ENCODE data around the gene NEUROD6.

Gene NEUROD6

DNA sequence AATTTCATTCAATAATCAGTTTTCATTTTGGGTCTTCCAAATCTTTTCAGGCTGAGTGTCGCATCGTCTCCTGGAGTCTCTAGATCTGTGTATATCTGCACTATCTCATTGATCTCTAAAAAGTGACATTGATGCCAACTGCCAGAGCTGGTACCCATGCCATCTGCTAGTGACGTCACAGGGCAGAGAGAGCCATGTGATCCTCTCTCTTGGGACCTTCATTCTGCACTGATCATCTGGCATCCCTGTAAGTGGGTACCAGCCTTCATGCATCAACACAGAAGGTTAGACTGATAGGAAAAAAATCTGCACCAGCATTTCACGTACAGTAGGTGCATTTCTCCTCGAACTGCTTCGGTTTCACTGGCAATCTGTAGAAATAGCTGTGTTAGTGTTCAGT lies at the start of gene NEUROD6:
NEUROD6 (minus strand) TSS at position 124 of the 400 bp plus-strand sequence. CDS start 1,458 bp downstream, outside the sequence.
- no peak for DNase-seq

DNA sequence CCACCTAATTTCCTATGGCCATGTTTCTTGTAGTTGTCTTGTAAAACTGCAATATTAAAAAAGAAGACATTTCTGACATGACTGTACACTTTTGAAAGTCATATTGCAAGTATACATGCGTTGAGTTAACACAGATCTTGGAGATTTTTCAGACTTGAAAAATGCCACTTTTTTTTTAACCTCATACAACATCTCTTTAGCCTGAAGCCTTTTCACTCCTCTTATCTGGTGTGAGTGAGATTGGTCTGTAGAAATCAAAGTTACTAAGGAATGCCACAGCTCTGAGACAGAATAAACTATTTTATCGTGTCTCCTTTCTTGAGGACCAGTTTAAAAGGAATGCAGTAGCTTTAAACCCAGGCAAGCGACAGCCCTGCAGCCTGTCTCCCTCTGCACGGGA lies 43.9 kb upstream of the NEUROD6 start:
- no peak for DNase-seq

DNA sequence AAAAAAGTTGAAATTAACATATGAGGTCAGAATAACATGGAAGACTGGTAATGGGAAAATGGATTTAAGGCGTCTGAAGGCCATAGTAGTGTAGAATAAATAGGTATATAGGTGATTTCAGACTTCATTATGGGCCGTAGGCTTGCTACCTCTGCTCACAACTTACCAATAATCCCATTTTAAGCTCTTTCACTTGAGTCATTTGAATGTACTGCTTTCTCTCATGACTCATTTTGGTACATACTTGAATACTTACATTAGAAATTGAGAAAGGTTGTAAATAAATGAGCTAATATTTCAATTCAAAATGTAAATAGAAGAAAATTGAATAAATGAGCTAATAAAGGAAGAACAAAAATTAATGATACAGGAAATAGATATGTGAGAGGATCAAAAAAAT lies 42.2 kb upstream of the NEUROD6 start:
- no peak for DNase-seq

DNA sequence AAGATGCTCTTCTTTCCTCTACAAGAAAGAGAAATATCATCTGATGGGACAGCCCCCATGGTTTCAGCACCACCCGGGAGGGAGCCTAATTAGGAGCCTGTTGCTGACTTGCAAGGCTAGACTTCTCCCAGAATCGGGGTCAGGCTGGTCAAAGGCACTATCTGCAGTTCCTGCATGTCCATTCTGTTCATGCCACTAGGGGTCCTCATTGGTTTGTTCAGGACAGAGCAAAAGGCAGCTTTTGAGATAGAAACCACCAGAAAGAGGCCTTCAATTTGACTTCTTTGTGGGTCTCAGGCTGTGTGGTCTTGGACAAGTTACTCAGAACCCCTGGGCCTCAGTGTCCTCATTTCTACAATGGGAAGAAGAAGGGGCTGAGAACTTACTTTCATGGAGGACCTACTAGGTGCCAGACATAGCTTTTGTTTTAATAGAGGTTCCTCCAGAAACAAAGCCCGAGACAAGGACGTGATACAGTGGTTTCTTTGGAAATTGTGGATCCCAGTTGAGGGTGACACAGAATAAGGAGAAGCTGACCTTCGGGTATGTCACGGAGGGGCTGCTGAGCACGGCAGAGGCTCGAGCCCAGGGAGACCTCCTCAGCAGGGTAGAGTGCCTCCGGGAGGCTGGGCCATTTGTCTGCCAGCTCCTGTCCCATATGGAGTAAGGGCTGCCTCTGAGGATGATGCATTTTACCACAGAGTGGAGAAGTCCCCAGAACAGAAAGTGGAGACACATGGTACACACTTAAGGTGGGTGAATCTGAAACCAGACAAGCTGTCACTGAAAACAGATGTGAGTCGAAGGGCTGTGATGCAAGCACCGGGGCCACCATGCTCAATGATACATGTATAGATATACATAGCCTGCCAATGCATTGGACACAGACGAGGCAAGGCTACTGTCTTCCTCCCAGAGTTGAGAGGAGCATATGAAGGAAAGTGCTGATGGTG lies 33.1 kb upstream of the NEUROD6 start:
- no peak for DNase-seq

DNA sequence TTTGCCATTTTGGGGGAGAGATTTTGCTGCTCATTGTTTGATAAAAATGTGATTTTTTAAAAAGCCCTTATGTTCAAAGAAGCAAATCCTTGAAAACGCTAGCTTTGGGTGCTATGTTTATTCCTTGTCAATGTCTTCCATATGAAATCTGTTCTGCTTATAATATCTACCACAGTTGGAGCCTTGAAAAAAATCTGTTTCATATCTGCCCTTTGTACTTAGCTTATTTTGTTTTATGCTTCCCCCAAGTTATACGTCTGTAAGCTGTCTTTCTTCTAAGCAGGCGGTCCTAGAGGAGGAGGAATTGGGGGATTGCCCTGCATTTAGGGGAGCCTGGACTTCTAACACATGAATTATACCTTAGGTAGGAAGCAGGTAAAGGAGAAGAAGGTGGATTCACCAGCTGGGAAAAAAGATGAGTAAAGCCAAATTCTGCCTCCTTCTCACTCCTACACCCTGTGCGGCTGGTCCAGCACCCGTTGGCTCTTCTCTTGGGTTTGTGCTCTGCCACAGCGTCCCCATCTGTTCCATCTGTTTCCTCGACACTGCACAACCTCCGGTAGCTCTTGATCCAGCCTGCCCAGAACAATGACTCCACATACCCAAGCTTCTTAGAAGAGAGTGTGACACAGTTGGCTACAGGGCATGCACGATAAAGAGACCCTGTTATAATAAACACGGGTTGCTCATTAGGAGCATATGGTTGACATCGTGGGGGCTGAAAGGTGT lies 31.9 kb upstream of the NEUROD6 start:
- no peak for DNase-seq

DNA sequence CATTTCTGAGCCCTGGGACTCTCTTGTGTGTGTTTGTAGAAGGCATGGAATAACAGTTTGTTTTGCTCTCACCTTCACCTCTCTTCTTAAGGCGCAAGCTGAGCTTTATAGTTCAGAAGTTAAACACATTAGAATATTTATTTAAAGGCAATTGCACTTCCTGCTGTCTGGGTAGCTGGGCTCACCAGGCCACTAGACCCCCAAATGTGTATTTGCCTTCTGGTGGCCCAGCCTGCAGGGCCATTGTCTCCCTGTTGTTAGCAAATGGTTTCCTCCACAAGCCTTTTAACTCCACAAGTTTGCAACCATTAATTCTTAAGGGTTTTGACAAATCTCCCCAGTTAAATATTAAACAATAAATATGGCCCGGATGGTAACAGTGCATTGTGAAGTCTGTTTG lies 31.1 kb upstream of the NEUROD6 start:
- DNase-seq: no peak

DNA sequence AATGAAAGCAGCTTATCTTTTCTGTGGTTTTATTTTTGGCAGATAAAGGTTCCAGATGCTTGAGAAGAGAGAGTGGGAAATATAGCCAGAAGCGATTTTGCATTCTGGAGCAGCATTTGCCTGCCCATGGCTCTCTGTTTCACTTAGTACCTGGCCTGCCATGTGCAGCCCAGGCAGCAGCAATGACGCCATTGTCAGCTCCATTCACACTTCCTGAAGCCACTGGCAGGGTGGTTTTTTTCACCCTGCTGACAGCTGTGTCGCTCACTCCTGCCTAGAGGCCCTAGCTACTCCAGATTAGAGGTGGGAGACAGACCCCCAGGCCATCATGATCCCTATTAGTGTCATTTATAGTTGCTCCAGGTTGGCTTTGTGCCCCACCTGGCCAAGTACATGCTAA lies 30.1 kb upstream of the NEUROD6 start:
- DNase-seq: no peak

DNA sequence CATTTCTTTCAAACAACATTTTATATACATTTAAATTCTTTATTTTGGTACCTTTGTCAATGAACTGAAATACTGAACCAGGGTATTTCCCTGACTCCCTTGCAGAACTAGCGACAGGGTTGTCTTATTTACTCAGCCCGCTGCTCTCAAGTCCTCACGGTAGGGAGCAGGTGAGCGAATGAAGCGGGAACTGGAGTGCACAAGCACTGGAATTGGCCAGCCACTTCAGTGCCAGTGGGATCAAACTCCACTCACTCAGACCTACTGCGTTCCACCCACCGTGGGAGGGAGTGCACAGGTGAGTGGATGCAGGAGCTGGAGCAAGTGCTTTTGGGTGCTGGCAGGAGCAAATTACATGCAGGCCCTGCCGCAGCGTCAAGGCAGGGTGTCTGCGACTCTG lies 28.1 kb upstream of the NEUROD6 start:
- DNase-seq: no peak

DNA sequence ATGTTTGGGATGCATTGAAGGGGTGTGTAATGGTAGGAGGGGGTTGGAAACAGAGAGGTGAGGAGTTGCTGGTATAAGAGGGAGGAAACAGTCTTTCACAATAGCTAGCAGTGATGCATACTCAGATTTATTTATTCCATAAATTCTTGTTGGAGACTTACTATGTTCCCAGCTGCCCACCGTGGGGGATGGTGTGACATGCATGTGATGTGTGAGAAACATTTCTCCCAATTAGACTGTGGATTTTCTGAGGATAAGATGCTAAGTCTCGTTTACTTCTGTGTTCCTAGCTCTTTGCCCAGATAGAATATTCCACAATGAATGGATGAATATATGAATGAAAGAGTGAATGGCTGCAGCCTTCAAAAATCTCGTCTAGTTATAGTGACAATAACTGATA lies 23.0 kb upstream of the NEUROD6 start:
- DNase-seq: no peak

DNA sequence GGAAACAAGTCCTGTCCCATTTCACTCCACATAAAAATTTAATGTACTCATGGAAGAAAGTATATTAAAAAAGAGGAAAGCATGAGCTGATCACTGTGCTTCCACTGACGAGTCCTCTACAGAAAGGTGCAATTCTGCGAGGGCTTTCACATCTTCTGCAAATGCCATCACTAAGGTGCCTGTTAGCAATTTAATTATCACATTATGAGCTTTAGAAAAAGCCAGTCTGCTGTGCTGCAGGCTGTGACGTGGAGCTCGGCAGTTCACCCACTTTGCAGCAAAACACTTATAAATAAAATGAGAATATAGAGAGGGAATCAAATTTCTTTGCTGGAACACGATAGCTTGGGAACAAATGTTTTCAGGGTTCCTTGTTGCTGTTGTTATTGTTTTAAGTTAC lies 22.5 kb upstream of the NEUROD6 start:
- no peak for DNase-seq

DNA sequence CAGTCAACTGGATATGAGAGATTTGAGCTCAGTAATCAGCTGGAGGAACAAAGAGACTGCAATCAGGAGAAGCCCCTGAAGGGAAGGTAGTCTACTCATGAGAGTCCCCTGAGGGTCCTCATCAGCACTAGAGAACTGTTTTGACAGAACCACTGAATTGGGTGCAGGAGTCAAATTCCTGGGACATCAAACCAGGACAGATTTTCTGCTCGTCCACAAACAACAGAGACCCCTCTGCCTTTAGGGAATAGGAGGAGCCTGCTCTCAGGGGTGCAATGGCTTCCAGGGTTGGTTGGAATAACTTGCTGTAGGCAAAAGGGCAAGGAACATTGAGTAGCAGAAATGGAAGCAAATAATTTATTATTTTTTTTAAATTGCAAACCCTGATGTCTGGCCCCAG lies 21.9 kb upstream of the NEUROD6 start:
- DNase-seq: no peak

DNA sequence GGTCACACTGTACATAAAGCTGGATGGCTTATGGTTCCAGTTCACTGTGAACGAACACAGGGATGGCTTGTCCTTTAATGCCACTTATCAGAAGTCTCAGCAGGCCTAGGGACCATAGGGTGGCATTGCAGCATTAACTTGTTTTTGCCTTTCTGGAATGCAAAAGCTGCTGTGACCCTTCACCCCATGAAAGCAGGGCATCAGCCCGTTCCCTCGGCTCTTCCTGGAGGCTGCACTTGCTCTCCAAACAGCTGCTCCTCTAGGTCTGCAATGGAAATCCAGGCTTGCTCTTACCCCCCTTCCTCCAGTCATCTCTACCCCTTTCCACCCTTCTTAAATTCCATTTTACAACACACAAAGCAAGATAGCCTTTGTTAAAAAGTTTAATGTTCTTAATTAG lies 17.9 kb upstream of the NEUROD6 start:
- DNase-seq: no peak

DNA sequence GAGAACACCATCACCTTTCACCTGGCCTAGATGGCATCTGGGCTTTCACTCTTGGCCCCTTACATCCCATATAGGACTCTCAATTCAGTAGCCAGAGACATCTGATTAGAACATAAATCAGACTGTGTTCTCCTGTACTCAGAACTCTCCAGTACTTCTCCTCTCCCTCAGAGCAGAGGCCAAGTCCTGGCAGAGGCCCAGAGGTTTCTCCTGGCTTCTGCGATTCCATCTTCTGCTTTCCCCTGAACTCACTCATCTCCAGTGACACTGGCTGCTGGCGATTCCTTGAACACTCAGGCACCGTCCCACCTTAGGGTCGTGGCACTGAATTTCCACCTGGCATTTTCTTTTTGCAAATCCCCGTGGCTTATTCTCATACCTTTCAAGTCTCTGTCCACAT lies 4.9 kb upstream of the NEUROD6 start:
- DNase-seq: no peak

DNA sequence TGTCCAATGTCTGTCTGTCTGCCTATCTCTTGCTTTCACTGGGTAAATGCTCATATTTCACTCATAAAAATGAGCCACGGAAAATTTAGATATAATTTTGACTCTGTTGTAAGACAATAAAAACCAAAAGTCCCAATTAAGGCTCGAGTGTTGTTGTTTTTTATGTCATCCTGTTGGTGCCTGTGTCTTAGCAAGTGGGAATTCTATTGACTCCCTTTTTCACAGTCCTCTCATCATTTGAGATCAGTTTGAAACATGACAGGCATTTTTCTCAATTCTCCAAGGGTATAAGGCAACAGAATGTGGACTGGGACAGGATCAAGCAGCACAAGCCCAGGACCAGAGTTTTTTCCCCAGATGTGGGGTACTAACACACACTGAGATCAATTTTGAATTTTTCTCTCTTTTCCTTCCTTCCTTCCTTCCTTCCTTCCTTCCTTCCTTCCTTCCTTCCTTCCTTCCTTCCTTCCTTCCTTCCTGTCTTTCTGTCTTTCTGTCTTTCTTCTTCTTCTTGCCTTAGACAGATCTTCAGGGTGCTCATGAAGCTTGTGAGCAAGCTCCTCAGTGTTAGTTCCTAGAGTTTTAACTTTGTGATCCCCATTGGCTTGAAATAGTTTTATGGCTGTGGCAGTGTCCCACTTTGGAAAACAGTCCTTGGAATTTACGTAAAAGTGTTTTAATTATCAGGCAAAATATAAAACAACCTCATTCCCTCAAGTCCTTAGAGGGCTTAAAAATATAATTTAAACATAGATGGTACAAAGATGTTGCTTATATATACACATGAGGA lies 3.2 kb upstream of the NEUROD6 start:
- no peak for DNase-seq

DNA sequence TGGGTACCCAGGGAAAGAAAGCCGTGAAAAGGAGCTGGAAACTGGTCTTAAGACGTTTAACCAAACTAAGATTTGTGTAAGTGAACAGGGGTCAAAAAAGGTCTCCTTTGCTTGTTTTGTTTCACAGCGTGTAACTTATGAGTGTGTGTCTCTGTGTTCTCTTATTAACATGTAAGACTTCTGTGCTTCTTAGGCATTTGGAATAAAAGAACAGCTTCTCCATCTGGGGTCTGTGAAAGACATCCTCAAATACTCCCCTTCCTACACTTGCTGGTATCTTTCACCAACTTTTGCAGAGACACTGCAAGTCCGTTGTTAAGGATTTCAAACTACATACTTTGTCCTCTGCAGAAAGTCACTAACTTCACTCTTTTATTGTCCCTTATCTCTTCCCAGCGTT lies 615 bp upstream of the NEUROD6 start:
- DNase-seq: no peak

DNA sequence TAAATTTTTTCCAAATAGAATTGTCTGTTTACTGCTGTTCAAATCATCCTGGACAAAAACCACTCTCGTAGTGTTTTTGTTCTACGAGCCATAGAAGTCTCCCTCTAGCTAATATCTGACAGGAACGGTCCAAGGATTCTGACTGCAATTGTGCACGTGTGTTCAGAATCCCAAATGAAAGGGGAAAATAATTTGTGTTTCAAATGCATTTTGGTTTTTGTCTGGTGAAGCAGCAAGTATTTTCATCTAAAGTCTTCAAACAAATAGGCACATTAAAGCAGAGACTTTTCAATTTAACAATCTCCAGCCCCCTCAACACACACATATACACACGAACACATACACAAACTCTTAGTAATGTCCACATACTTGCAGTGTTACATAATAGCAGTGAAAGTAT lies 475 bp downstream of the NEUROD6 start:
- DNase-seq: no peak

DNA sequence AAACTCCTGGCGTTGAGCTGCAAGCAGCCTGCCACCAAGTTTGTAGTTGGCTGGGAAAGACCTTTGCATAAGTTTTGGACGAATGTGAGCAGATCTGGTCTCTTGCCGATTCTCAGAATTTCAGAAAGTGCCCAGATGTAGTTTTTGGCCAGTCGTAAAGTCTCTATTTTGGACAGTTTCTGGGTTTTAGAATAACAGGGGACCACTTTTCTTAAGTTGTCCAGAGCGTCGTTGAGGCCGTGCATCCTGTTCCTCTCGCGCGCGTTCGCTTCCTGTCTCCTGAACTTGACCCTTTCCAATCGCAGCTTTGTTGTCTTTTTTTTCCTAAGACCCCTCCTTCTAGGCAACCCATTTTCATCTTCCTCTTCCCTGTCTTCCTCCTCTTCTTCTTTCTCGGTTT lies 1.8 kb downstream of the NEUROD6 start:
- no peak for DNase-seq

DNA sequence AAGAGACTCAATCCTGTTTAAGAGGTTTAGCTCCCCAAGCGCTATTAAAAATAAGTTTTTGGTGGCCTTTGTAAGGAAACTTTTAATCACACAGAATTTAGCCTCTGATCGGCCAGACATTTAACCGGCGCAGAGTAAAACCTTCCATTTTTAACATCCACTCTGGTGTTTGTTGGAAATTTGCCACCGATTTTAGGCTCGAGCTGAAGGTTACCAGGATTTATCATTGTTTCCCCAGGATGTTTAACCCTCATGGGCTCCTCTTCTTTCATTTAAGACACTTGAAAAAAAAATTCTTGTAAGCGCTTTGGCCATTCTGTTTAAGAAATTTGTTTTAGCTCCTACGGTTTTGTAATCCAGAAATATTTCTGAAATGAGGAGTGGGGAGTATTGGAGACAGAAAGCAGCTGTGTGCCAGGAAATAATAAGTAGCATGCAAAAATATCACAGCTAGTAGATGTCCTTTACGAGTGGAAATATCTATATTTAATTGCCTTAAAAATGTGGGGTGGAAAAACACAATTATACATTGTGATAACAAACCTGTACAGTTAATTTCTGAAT lies 3.4 kb downstream of the NEUROD6 start:
- no peak for DNase-seq

DNA sequence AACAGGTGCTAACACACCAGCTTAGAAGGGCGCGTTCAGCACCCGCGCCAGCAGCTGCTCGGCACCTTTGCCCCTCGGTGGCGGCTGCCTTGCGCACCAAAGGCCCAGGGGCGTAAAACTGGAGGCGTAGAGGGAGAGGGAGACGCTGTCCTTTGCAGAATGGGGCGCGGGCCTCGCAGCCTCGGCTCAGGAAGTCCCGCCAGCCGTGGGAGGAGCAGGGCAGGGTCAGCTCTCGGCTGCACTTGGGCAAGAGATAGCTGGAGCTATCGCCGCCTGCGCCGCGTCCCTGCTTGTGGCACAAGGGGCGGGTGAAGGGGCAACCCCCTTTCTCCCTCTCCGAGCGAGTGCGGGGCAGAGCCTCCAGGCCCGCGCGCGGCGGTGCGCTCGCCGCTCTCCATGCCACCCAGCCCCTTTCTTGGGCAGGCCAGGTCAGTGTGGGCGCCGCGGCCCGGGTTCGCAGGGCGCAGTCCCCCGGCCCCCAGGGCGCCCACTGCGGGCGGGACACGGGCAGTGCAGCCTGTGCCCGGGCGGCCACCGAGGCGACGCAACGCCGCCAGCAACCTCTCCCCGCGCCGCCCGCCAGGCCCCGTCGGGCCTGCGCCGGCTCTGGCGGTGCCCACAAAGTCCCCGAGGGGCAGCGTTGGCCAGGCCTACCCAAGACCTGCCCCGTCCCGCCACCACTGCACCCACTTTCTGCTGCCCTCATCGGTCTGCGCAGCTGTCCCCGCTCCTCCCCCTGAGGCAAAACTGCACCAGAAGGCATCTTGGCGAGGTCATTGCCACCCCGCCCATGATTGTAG lies 4.1 kb downstream of the NEUROD6 start:
- no peak for DNase-seq

DNA sequence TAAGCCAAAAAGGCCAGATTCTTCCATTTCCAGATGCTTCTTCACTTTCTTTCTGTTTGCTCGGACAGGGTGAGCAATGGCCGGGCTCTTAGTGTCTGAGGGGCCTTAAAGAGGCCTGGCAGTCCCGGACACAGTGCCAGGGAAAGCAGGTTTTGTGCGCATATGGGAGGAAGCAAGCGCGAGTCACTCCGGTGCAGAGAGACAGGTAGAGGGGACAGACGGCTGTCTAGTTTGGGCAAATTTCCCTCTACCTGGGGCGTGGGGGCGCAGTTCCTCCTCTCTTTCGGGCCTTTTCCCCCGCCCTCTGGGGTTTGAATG lies 4.7 kb downstream of the NEUROD6 start:
- DNase-seq: no peak

DNA sequence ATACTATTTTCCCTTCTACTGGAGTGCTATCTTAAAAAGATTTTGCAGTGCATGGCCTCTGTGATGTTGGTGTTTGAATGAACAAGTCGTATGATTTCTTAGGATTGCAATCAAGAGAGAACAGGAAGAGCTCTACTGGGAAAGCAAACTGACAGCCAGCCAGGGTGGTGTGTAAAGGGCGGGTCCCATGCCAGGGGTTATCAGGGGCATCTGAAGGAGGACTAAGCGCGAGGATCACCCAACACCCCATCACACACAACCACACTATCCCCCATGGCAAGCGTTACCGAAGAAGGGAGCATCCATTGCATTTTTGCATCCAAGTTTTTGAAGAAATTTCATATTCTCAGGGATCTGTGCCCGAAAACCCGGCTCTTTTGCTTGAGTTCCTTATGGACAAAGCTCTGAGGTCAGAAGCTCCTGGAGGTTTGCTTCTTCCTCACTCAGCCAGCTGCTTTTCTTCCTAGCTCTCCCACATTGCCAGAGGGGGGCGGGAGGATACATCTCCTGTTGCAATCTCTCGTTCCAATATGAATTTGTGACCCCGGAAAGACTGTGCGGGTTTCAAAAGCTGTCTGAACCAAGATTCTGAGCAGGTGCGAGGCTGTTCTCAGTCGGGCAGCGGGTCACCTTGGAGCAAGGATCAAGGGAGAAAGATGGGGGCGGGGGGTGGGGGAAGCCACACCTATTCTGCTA lies 5.2 kb downstream of the NEUROD6 start:
- no peak for DNase-seq

DNA sequence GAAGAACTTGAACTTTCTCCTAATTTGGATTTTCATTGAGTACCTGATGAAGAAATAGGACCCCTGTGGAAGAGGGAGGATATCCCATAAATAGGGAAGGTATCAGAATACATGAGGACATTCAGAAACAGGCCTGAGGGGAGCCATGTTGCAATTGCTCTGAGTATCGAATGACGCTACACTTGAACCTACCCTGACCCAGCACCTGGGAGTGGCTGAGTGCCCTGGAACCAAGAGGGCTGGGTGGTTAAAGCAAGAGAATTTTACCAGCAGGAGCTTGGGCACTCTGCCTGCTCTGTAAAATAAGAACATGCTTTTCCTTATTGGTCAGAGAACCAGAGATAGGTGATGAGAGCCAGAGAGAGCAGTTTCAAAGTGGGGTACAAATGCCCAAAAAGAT lies 7.2 kb downstream of the NEUROD6 start:
- DNase-seq: no peak
